Chondrocyte (in vitro differentiated cells): ENCODE data around the gene GLRA3. TPM values are rescaled to one million over a fixed set of nuclear protein-coding genes. Genes with fewer than 3 reads are reported as not detected.

ENCODE experiments used
- DNase-seq: peaks from one replicate; pipeline ENCODE4 v3.0.0; 2021; ENCODE audit warnings: mixed read lengths, low spot score
- H3K27ac Mint-ChIP-seq: one replicate; pipeline ENCODE4 v1.8.0; 2021; ENCODE audit warnings: mild to moderate bottlenecking, moderate library complexity, mixed read lengths; ENCODE audit not compliant: unreplicated experiment
- H3K27me3 Mint-ChIP-seq: 2 replicates; pipeline ENCODE4 v1.8.0; 2021; ENCODE audit warnings: low read depth, mixed read lengths
- H3K36me3 Mint-ChIP-seq: 2 replicates; pipeline ENCODE4 v1.8.0; 2021; ENCODE audit warnings: low read depth, mixed read lengths
- H3K4me1 Mint-ChIP-seq: 2 replicates; pipeline ENCODE4 v1.8.0; 2021; ENCODE audit warnings: low read depth, mild to moderate bottlenecking, mixed read lengths
- H3K4me3 Mint-ChIP-seq: one replicate; pipeline ENCODE4 v1.8.0; 2021; ENCODE audit warnings: mild to moderate bottlenecking, moderate library complexity, mixed read lengths; ENCODE audit not compliant: unreplicated experiment
- H3K9me3 Mint-ChIP-seq: 2 replicates; pipeline ENCODE4 v1.8.0; 2021; ENCODE audit warnings: low read depth, mixed read lengths
- total RNA-seq: library from RNA; stranded (reverse); gene quantifications from 3 replicates; pipeline ENCODE4 v1.2.1, GENCODE V29; 2021
- TF ChIP-seq, protein P1 (sequence below): fragments of 200-600 bp; sonication (generic); IDR thresholded peaks from 2 replicates; pipeline ENCODE4 v1.5.0; 2021; ENCODE audit warnings: antibody characterized with exemption, mild to moderate bottlenecking, moderate library complexity

GLRA3 gene
- total RNA-seq, 1 donor from 2014 or later = not detected

DNA sequence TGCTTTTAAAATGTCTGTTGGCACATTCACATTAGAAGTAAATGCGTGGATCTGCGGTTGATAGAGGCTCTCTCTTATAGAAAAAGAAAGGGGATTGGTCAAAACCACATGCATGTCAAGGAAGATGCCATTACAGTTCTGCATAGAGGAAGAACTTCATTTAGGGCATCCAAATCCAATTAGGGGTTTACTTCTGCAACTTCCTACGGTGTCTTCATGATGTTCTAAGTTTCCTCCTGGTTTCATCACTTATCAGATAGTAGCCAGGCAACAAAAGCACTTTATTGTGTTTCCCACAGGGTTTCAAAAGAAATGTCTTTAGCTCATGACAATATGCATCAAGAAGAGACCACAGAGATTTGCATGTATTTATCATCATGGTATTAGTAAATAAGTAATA, 170.8 kb downstream of the GLRA3 start:
- Mint-ChIP-seq H3K27me3 (peaks cover 17% of the 10 kb centered on the region), H3K4me3 (no peak overlapping the region), H3K36me3 (no peaks in the 10 kb centered on the region), H3K4me1 (no peaks in the 10 kb centered on the region), H3K9me3 (peaks cover 9% of the 10 kb centered on the region), H3K27ac (no peak overlapping the region)
- DNase-seq = no peak
- TF ChIP-seq, protein P1, sequence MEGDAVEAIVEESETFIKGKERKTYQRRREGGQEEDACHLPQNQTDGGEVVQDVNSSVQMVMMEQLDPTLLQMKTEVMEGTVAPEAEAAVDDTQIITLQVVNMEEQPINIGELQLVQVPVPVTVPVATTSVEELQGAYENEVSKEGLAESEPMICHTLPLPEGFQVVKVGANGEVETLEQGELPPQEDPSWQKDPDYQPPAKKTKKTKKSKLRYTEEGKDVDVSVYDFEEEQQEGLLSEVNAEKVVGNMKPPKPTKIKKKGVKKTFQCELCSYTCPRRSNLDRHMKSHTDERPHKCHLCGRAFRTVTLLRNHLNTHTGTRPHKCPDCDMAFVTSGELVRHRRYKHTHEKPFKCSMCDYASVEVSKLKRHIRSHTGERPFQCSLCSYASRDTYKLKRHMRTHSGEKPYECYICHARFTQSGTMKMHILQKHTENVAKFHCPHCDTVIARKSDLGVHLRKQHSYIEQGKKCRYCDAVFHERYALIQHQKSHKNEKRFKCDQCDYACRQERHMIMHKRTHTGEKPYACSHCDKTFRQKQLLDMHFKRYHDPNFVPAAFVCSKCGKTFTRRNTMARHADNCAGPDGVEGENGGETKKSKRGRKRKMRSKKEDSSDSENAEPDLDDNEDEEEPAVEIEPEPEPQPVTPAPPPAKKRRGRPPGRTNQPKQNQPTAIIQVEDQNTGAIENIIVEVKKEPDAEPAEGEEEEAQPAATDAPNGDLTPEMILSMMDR = no peak

- TF ChIP-seq, protein P1 = no peak
- H3K27ac Mint-ChIP-seq = no peak overlapping the region
- H3K4me3 Mint-ChIP-seq = no peak overlapping the region
- DNase-seq = no peak
- peaks cover 17% of the 10 kb centered on the region for H3K27me3 Mint-ChIP-seq
- H3K4me1 Mint-ChIP-seq = no peaks in the 10 kb centered on the region
- H3K9me3 Mint-ChIP-seq = peaks cover 9% of the 10 kb centered on the region
- H3K36me3 Mint-ChIP-seq = no peaks in the 10 kb centered on the region
Measured at GRCh38 chr4:174657472-174657871, 171.6 kb downstream of the GLRA3 start.

- TF ChIP-seq, protein P1 = no peak
- Mint-ChIP-seq H3K27ac (no peak overlapping the region), H3K27me3 (peaks cover 17% of the 10 kb centered on the region), H3K9me3 (no peaks in the 10 kb centered on the region), H3K36me3 (no peaks in the 10 kb centered on the region), H3K4me3 (no peak overlapping the region), H3K4me1 (no peaks in the 10 kb centered on the region)
- no peak for DNase-seq
Measured at GRCh38 chr4:174654634-174655033, 174.4 kb downstream of the GLRA3 start.

DNA sequence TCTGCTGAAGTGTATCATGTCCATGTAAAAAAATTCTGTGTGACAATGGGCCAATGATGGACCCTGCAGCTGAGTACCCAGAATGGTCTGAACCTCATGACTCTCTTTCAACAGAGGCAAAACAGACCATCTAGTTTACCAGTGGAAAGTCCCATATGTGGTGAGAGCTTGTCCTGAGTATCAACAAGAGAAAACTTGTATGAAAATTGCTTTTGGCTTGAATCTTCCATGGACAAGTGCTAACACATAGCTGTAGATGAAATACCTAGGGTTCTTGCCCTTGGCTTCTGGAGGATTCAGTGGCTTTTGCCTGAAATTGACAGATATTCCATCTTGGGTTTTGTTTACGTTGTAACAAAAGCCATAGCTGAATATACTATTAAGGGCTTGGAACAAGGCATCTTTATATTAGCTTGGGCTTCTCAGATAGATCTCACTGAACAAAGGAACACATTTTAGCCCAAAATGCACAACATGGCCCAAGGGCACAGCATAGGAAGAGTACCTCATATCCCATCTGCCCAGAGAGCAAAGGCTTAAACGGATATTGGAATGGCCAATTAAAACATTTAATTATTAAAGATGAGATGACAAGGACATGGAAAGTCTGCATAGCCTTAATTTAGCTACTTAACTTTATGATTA, 178.2 kb downstream of the GLRA3 start:
- H3K4me3 Mint-ChIP-seq = no peak overlapping the region
- H3K36me3 Mint-ChIP-seq = no peaks in the 10 kb centered on the region
- H3K27ac Mint-ChIP-seq = no peak overlapping the region
- DNase-seq = no peak
- no peaks in the 10 kb centered on the region for H3K9me3 Mint-ChIP-seq
- H3K27me3 Mint-ChIP-seq = peaks cover 11% of the 10 kb centered on the region
- TF ChIP-seq, protein P1 = no peak
- no peaks in the 10 kb centered on the region for H3K4me1 Mint-ChIP-seq

GRCh38 chr4:174648812-174649211, 180.2 kb downstream of the GLRA3 start:
- H3K27me3 Mint-ChIP-seq = peaks cover 9% of the 10 kb centered on the region
- TF ChIP-seq, protein P1 = no peak
- no peaks in the 10 kb centered on the region for H3K9me3 Mint-ChIP-seq
- H3K4me3 Mint-ChIP-seq = no peak overlapping the region
- H3K36me3 Mint-ChIP-seq = no peaks in the 10 kb centered on the region
- no peak overlapping the region for H3K27ac Mint-ChIP-seq
- no peaks in the 10 kb centered on the region for H3K4me1 Mint-ChIP-seq
- no peak for DNase-seq
